Adipocyte (in vitro differentiated cells): ENCODE results near the gene COL4A1.
A peak's percentile ranks its signal among the peaks of the same experiment; 100 is the strongest.

ENCODE experiments used
- DNase-seq: peaks from one replicate; pipeline ENCODE4 v3.0.0-alpha.2; 2015; ENCODE audit warnings: low read depth
- H3K27me3 ChIP-seq: replicated peaks from 2 replicates; pipeline ENCODE4 v1.7.0; 2013; ENCODE audit warnings: mild to moderate bottlenecking, low read length, moderate library complexity; ENCODE audit not compliant: control insufficient read depth, insufficient read depth
- H3K36me3 ChIP-seq: 2 replicates; pipeline ENCODE4 v1.7.0; 2013; ENCODE audit warnings: low read length, mild to moderate bottlenecking, moderate library complexity; ENCODE audit not compliant: control insufficient read depth, insufficient read depth, severe bottlenecking
- H3K4me1 ChIP-seq: 2 replicates; pipeline ENCODE4 v1.7.0; 2013; ENCODE audit warnings: mild to moderate bottlenecking, low read length, moderate library complexity; ENCODE audit not compliant: control insufficient read depth, insufficient read depth
- H3K4me3 ChIP-seq: 2 replicates; pipeline ENCODE4 v1.7.0; 2013; ENCODE audit warnings: mild to moderate bottlenecking, low read length, moderate library complexity
- H3K9ac ChIP-seq: 2 replicates; pipeline ENCODE4 v1.7.0; 2013; ENCODE audit warnings: mild to moderate bottlenecking, low read length, moderate library complexity
- H3K9me3 ChIP-seq: 2 replicates; pipeline ENCODE4 v1.7.0; 2013; ENCODE audit warnings: mild to moderate bottlenecking, low read length, moderate library complexity; ENCODE audit not compliant: control insufficient read depth

Gene COL4A1

GRCh38 chr13:110218581-110219201 is 88.3 kb downstream of the COL4A1 start:
- H3K27me3 ChIP-seq: no peaks in the 10 kb centered on the region
- H3K36me3 ChIP-seq: peaks cover 24% of the 10 kb centered on the region
- H3K4me1 ChIP-seq: peaks cover 56% of the 10 kb centered on the region
- no peak for DNase-seq
- no peak overlapping the region for H3K9ac ChIP-seq
- no peak overlapping the region for H3K4me3 ChIP-seq
- no peaks in the 10 kb centered on the region for H3K9me3 ChIP-seq

- Histone ChIP-seq H3K9ac (peak overlapping the region; percentile 56), H3K4me3 (no peak overlapping the region), H3K9me3 (no peaks in the 10 kb centered on the region), H3K27me3 (no peaks in the 10 kb centered on the region), H3K36me3 (peaks cover 33% of the 10 kb centered on the region), H3K4me1 (peaks cover 56% of the 10 kb centered on the region)
- no peak for DNase-seq
These were observed 89.1 kb downstream of the COL4A1 start for GRCh38 chr13:110217811-110218210.

GRCh38 chr13:110217085-110217484 is 89.9 kb downstream of the COL4A1 start:
- no peak for DNase-seq
- peak overlapping the region; percentile 24 for H3K4me3 ChIP-seq
- peaks cover 40% of the 10 kb centered on the region for H3K36me3 ChIP-seq
- no peaks in the 10 kb centered on the region for H3K9me3 ChIP-seq
- H3K27me3 ChIP-seq: no peaks in the 10 kb centered on the region
- H3K9ac ChIP-seq: peak overlapping the region; percentile 56
- H3K4me1 ChIP-seq: peaks cover 56% of the 10 kb centered on the region

DNA sequence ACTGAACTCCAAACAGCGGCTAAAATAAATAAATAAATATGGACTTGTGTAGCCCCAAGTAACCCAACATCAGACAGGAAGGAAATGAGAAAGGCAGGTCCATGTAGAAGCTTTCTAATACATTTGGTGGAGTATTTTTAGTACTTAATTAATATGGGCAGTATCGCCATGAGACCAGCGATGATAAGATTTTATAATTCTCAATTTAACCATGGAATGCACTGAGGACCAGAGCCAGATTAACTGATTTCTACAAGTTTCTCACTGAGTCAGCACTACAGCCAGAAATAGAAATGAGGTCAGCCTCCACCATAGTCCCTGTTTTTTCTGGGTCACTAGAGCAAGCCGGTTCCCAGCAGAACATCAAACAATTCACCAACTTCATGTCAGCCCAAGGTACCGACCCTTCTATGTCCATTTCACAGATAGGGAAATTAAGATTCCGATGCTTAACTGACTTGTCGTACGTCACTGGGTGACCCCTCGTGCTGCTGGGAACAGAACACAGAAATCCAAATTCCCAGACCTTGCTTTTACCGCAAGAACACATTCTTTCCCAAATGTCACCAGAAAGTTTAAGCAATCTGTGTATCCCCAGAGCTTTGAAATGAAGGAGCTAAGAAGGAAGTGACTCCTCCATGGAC is 90.4 kb downstream of the COL4A1 start:
- no peaks in the 10 kb centered on the region for H3K27me3 ChIP-seq
- peaks cover 50% of the 10 kb centered on the region for H3K4me1 ChIP-seq
- H3K9ac ChIP-seq: peak overlapping the region; percentile 64
- peak; percentile 51 for DNase-seq
- peak overlapping the region; percentile 24 for H3K4me3 ChIP-seq
- H3K36me3 ChIP-seq: peaks cover 45% of the 10 kb centered on the region
- H3K9me3 ChIP-seq: no peaks in the 10 kb centered on the region

GRCh38 chr13:110216006-110216397 is 91.0 kb downstream of the COL4A1 start:
- Histone ChIP-seq H3K36me3 (peaks cover 51% of the 10 kb centered on the region), H3K9me3 (no peaks in the 10 kb centered on the region), H3K9ac (peak overlapping the region; percentile 64), H3K4me3 (peak overlapping the region; percentile 24), H3K27me3 (no peaks in the 10 kb centered on the region), H3K4me1 (peaks cover 45% of the 10 kb centered on the region)
- no peak for DNase-seq

DNA sequence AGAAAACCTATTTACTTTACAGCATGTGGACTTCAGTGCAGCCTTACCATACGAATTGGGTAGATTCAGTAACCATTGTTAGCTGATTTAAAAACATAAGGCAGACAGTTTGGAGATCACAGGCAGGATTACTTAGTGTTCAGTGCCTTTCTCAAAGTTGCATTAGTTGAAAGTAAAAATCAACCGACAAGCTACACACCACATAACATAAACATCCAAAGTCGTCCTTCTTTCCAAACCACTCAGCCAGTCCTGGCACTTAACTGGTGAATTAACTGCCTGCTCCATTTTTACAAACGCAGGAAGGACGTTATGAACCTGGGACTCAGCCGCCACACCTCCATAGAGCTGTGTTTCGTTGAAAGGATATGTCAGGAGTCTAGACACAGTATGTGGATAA is 91.4 kb downstream of the COL4A1 start:
- Histone ChIP-seq H3K27me3 (no peaks in the 10 kb centered on the region), H3K36me3 (peaks cover 55% of the 10 kb centered on the region), H3K4me1 (peaks cover 41% of the 10 kb centered on the region), H3K9ac (peak overlapping the region; percentile 64), H3K4me3 (peak overlapping the region; percentile 24), H3K9me3 (no peaks in the 10 kb centered on the region)
- DNase-seq: no peak

DNA sequence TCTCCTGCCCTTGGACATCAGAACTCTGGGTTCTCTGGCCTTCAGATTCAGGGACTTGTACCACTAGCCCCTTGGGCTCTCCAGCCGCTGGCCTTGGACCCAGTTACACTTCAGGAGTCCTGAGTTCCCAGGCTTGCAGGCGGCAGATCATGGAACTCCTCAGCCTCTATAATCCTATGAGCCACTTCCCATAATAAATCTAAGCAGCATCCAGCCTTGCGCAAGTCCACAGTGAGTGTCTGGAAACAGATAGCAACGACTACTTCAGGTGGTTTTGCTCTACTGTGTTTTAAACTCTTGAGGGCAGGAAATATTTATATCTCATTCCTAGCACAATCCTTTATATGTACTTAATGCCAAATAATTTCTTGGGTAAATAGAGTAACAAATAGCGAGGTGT is 92.3 kb downstream of the COL4A1 start:
- Histone ChIP-seq H3K27me3 (no peaks in the 10 kb centered on the region), H3K9me3 (no peaks in the 10 kb centered on the region), H3K36me3 (peaks cover 64% of the 10 kb centered on the region), H3K4me3 (no peak overlapping the region), H3K4me1 (peaks cover 41% of the 10 kb centered on the region), H3K9ac (no peak overlapping the region)
- DNase-seq: no peak

- peaks cover 66% of the 10 kb centered on the region for H3K36me3 ChIP-seq
- no peaks in the 10 kb centered on the region for H3K27me3 ChIP-seq
- no peak overlapping the region for H3K9ac ChIP-seq
- H3K4me1 ChIP-seq: peaks cover 41% of the 10 kb centered on the region
- DNase-seq: no peak
- no peaks in the 10 kb centered on the region for H3K9me3 ChIP-seq
- H3K4me3 ChIP-seq: no peak overlapping the region
These were observed 93.4 kb downstream of the COL4A1 start for GRCh38 chr13:110213461-110214074.

- peaks cover 35% of the 10 kb centered on the region for H3K4me1 ChIP-seq
- no peak overlapping the region for H3K4me3 ChIP-seq
- no peak overlapping the region for H3K9ac ChIP-seq
- no peaks in the 10 kb centered on the region for H3K27me3 ChIP-seq
- DNase-seq: no peak
- no peaks in the 10 kb centered on the region for H3K9me3 ChIP-seq
- peaks cover 69% of the 10 kb centered on the region for H3K36me3 ChIP-seq
These were observed 94.4 kb downstream of the COL4A1 start for GRCh38 chr13:110212529-110212928.

GRCh38 chr13:110211735-110212134 is 95.2 kb downstream of the COL4A1 start:
- no peak overlapping the region for H3K9ac ChIP-seq
- H3K9me3 ChIP-seq: no peaks in the 10 kb centered on the region
- DNase-seq: no peak
- H3K27me3 ChIP-seq: no peaks in the 10 kb centered on the region
- H3K4me1 ChIP-seq: peaks cover 27% of the 10 kb centered on the region
- no peak overlapping the region for H3K4me3 ChIP-seq
- peaks cover 77% of the 10 kb centered on the region for H3K36me3 ChIP-seq

- Histone ChIP-seq H3K36me3 (peaks cover 84% of the 10 kb centered on the region), H3K4me3 (no peak overlapping the region), H3K4me1 (peaks cover 20% of the 10 kb centered on the region), H3K27me3 (no peaks in the 10 kb centered on the region), H3K9ac (no peak overlapping the region), H3K9me3 (no peaks in the 10 kb centered on the region)
- DNase-seq: no peak
These were observed 95.9 kb downstream of the COL4A1 start for GRCh38 chr13:110211046-110211445.
